HG03066 (cell line): ENCODE data around the gene CNTNAP3.
"Not testable (repeated sequence)": the region's sequence is repeated elsewhere in the genome, so short reads cannot be mapped to it uniquely, and the experiment has no call there.

Experiments used
- ATAC-seq: cut with Tn5 transposase; IDR thresholded peaks from one replicate; pipeline ENCODE4 v1.9.1; 2021; ENCODE audit warnings: low read depth; ENCODE audit not compliant: unreplicated experiment

CNTNAP3 gene

DNA sequence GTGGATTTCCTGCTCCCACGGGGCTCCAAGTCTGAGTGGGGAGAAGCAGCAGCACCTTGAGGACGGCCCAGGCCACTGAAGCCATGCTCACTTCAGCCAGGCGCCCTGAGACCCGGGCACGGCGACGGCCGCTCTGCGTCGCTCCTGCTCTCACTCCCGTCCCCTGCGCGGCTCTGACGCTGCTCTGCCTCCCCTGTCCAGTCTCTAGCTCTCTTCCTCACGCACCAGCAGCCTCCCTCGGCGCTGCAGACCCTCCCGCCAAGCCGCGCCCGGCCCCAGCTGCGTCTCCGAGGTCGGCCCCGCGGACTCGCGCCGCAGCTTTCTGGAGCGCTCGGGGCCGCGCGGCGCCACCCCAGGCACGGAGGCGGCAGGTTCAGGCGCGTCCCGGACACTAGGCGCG is at the start of gene CNTNAP3:
CNTNAP3 (minus strand) TSS at position 188 of the 400 bp plus-strand sequence; CDS start at position 85, 103 bp downstream.
- not testable (repeated sequence) for ATAC-seq

DNA sequence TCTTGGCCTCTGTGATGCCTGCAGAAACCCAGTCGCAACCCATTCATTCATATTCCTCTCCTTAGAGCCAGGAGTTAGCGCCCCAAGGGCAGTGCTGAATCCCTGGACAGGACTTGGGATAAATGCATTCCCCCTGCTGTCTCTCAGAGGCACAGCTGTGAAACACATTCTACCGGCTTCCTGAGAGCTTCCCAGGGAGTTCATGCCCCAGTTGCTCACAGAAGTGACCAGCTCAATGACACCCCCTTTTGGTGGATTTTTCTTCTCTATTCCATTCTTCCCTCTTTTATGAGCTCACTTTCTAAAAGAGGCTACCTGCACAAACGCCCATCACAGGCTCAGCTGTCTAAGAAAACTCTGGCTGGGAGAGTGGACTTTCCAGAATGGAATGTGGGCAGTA is 8.0 kb downstream of the CNTNAP3 start:
- ATAC-seq = not testable (repeated sequence)

DNA sequence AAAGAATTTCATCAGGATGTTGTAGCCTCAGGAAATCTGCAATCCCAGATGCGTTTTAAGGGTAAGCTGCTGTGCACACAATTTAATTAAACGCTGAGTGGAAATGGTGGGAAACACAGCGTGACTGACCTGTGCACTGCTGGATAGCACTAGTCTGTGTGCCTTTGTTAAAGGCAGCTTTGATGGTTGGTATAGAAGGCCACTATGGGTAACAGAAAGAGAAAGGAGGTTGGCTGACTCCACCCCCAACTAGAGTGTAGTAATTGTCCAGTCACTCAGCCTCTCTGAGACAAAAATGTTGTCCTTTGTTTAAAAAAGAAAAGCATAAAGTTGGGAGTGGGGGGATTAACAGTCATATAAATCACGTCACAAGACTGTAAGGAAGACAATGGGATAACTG is 45.5 kb downstream of the CNTNAP3 start:
- not testable (repeated sequence) for ATAC-seq

DNA sequence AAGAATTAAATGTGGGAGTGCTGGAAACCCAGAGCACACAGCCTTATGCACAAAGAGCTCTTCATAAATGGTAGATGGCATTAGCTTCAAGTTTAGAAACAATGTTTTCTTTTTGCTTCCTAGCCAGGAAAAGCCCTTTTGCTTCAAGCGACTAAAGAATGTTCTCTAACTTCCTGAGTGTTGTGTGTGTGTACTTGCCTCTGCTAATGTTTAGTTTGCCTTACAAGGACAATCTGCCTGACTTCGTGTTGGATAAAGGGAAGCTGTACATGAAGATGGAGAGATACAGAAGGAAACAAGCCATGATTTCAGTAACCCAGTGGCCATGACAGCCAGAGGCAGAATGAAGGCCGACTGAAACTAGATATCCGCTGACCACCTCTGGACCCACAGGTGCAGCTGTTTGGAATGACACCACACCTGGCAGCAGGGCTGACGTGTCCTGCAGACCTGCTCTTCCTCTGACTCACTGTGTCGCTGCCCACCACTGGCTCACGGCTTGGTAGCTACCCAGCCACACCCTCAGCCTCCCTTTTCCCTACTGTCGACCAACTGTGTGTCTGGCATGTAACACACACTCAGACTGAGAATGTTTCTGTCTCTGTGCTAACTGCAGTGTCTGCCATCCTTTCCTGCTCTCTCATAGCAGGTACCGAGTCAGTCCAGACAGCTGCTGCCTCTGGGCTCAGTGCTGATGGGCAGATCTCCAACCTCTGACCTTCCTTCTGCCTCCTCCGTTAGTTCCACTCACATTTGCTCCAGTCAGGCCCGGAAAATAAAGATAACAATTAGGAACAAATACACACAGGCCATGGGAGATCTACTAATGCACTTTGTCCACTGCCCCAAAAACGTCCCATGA is 55.6 kb downstream of the CNTNAP3 start:
- ATAC-seq = not testable (repeated sequence)

DNA sequence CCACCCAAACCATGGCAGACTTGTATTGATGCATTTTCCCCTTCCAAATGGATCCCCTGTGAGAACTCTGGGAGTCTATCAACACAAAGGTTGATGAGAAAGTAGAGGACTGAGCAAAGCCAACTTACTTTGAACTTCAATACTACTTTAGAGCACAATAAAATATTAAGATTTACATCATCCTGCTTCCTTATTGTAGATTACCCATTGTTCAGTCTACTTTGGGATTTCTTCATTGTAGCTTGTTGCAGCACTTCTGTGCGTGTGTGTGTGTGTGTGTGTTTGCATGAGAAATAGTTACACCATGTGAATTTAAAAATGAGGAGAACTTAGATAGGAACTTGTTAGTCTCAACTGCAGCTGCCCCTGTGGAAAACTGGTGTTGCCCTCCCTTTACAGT is 72.0 kb downstream of the CNTNAP3 start:
- ATAC-seq = not testable (repeated sequence)

- not testable (repeated sequence) for ATAC-seq
Observed at GRCh38 chr9:39209773-39210172, 78.2 kb downstream of the CNTNAP3 start.

- ATAC-seq = not testable (repeated sequence)
Observed at GRCh38 chr9:39206643-39207042, 81.3 kb downstream of the CNTNAP3 start.

- not testable (repeated sequence) for ATAC-seq
Observed at GRCh38 chr9:39205842-39206241, 82.1 kb downstream of the CNTNAP3 start.

- not testable (repeated sequence) for ATAC-seq
Observed at GRCh38 chr9:39200412-39200811, 87.6 kb downstream of the CNTNAP3 start.

DNA sequence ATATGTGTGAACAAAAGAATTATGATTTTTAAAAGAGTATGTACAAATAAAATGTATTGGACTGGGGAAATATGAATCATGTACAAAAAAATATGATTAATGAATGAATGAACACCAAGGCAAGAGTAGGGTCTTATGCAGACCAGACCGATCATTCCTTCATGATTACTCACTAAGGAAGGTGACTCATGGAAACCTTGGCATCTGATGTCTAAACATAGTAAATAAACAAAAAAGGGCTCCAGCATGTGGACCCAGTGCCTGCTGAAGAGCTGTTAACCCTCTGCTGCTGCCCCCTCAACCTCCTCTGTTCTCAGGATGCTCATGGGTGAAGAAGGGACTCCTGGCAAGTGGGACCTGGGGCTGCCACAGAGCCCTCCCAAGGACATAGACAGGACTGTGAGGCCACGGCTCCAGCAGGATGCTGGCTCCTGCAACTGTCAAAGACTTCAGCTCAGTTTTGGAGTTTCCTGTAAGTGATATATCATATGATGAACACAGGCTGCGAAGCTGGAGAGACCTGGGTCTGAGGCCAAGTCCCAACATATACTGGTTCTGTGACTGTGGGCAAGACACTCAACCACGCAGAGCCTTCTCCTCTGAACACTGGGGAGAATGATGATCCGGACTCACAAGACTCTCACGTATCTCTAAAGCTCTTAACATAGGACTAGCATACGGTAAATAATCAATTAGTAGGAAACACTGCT is 89.8 kb downstream of the CNTNAP3 start:
- ATAC-seq = not testable (repeated sequence)

- ATAC-seq = not testable (repeated sequence)
Observed at GRCh38 chr9:39171370-39171769, 116.6 kb downstream of the CNTNAP3 start.

- ATAC-seq = not testable (repeated sequence)
Observed at GRCh38 chr9:39157714-39158113, 130.3 kb downstream of the CNTNAP3 start.

DNA sequence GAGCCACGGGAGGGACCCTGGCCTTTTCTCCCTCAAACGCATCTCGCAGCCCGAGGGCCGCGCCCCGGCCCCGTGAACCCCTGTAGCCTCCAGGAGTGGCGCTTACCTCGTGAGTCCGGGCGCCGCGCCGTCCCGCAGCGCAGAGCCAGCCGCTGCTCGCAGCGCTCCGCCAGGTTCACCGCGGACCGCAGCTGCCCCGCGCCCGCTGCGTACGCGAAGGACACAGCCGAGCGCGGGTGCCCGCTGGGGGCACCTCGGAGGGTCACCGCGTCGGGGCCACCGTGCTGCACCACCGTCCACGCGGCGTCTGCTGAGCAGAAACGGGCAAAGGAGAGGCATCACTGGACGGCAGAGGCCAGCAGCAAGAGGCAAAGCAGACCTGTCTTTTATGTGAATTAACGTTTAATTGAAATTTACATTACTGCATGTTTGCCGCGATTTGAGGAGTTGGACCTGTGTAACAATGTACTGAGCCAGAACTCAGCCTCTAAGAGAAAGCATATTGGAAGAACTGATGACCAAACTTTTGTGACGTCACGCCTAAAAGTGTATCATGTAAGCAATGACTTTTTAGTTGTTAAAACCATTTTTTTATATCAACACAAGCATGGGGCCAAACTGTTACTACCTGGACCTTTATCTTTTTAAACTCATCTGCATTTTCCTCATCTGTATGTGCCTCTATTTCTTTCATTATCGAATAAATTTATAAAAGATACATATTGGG is 155.0 kb downstream of the CNTNAP3 start:
- ATAC-seq = not testable (repeated sequence)

DNA sequence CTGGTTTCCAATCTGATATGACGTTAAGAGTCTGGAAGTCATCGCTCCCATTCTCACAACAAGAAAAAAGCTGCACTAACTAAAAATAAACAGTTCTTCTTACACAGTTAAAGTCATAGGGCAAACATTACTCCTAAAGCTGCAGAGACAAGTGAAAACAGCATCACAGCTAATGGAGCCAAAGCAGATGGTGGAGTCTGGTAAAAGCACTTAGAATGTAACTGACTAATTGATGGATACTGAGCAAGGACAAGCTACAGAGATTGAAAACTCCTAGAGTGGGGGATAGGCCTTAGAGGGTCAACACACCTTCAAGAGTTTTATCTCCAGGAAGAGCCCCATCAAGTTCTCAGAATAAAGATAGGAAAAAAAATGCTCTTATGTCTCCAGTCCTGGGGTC is 166.6 kb downstream of the CNTNAP3 start:
- not testable (repeated sequence) for ATAC-seq

- ATAC-seq = not testable (repeated sequence)
Observed at GRCh38 chr9:39111746-39112145, 176.2 kb downstream of the CNTNAP3 start.

- ATAC-seq = no peak
Observed at GRCh38 chr9:39108145-39108544, 179.8 kb downstream of the CNTNAP3 start.

DNA sequence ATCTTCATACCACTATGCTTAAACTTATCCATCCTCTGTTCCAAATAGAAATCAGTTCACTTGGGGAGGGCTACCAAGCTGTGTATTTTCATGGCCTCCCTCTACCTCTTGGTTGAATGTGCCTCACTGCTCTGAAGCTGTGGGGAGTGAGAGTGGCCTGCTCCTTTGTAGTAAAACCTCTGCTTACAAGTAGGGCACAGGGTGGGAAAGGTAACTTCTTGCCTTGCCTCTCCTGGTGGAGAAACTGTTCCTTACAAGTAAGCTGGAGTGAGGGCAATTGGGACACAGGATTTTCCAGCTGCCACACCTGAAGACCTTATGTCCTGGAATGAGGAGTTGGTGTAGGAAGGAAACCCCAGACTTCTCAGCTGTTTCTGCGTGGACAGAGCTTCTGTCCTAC is 190.8 kb downstream of the CNTNAP3 start:
- ATAC-seq = not testable (repeated sequence)

- ATAC-seq = not testable (repeated sequence)
Observed at GRCh38 chr9:39085311-39085710, 202.7 kb downstream of the CNTNAP3 start.

DNA sequence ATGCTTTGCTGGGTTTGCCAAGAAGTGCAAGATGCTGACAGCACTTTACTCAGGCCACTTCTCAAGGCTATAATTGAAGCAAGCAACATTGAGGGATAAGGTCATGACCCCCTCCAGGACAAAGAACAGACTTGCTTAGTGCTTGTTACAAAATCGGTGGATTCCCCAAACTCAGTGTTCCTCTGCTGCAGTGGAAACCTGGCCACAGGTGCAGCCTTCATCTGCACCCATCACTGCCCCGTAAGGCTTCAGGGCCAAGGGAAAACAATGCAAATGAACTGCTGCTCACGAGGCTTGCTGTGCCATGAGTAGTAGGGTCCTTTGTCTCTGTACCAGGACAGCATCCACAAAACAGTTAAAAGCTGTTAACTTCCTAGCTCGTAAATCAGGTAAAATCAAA is 205.4 kb downstream of the CNTNAP3 start:
- not testable (repeated sequence) for ATAC-seq

- ATAC-seq = not testable (repeated sequence)
Observed at GRCh38 chr9:39080081-39080480, 207.9 kb downstream of the CNTNAP3 start.
